ENCODE data around the gene PAPPA2. TPM values are rescaled to one million over a fixed set of nuclear protein-coding genes. Genes with fewer than 3 reads are reported as not detected.

The PAPPA2 gene
- total RNA-seq, 1 experiment from 2014 or later, result 0.03 TPM

DNA sequence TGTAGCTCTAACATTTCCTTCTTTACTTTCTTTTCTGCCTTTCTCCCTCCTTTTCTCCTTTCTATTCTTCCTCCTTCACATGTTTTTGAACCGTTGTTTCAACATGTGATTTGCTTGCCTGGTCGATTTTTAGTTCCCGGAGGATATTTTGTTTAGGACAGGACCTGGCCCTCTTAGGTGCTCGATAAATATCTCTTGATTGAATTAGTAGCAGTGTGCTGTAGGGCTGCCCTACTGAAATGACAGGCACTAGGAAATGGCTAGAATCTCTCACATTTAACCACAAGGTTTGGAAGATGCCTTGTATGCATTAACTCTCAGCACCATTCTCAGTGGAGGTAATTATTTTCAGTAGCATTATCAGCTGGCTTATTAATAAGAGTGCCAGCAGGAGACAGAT lies 305.6 kb downstream of the PAPPA2 start:
- no peak for DNase-seq (ENCODE audit: low read depth, low spot score)
- ChIA-PET CTCF (no interaction called here), POLR2A (interaction anchor here (0.7 kb wide), 1 partner anchor 1479 kb away, joined by 4 read pairs; no protein-coding TSS in a partner anchor)
- Histone ChIP-seq H3K4me3 (ENCODE audit: low read depth in 2 of 2, low read length in 2 of 2) (no peak overlapping the region), H3K9me3 (ENCODE audit: control insufficient read depth, insufficient read depth, low read depth, low read length) (no peaks in the 10 kb centered on the region), H3K27me3 (ENCODE audit: control insufficient read depth, insufficient read depth, low read length) (no peaks in the 10 kb centered on the region), H3K36me3 (ENCODE audit: control insufficient read depth, insufficient read depth, low read length) (no peaks in the 10 kb centered on the region), H3K27ac (ENCODE audit: low read length) (no peak overlapping the region), H3K4me1 (ENCODE audit: control insufficient read depth, insufficient read depth, low read length) (no peaks in the 10 kb centered on the region)
- in situ Hi-C loops (cut with HindIII; ENCODE audit: low pct_unique_long_range_greater_than_20kb, low sequenced_read_pairs), result no loop called here
- BruUV-seq (replicated peaks), result no TSS peak
- ATAC-seq, result no peak
- TF ChIP-seq POLR2AphosphoS5 (IDR thresholded peaks at IDR 0.05; ENCODE audit: low read depth, low read length) (no peak), TCF7L2 (IDR thresholded peaks at IDR 0.05; ENCODE audit: low read depth, low read length) (no peak), SIN3A (IDR thresholded peaks at IDR 0.05; ENCODE audit: borderline replicate concordance, insufficient read depth, low read depth, low read length) (no peak), REST (IDR thresholded peaks at IDR 0.05; ENCODE audit: insufficient read depth in 1 of 2, low read depth in 2 of 2, low read length in 1 of 2) (no peak)
- TF ChIP-seq, protein P1, sequence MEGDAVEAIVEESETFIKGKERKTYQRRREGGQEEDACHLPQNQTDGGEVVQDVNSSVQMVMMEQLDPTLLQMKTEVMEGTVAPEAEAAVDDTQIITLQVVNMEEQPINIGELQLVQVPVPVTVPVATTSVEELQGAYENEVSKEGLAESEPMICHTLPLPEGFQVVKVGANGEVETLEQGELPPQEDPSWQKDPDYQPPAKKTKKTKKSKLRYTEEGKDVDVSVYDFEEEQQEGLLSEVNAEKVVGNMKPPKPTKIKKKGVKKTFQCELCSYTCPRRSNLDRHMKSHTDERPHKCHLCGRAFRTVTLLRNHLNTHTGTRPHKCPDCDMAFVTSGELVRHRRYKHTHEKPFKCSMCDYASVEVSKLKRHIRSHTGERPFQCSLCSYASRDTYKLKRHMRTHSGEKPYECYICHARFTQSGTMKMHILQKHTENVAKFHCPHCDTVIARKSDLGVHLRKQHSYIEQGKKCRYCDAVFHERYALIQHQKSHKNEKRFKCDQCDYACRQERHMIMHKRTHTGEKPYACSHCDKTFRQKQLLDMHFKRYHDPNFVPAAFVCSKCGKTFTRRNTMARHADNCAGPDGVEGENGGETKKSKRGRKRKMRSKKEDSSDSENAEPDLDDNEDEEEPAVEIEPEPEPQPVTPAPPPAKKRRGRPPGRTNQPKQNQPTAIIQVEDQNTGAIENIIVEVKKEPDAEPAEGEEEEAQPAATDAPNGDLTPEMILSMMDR (IDR thresholded peaks at IDR 0.05), result no peak
- intact Hi-C loops (cut with micrococcal nuclease; ENCODE audit: unreplicated experiment), result no loop called here

GRCh38 chr1:176770066-176770465 lies 307.1 kb downstream of the PAPPA2 start:
- Histone ChIP-seq H3K4me1 (ENCODE audit: control insufficient read depth, insufficient read depth, low read length) (no peaks in the 10 kb centered on the region), H3K9me3 (ENCODE audit: control insufficient read depth, insufficient read depth, low read depth, low read length) (no peaks in the 10 kb centered on the region), H3K27ac (ENCODE audit: low read length) (no peak overlapping the region), H3K4me3 (ENCODE audit: low read depth in 2 of 2, low read length in 2 of 2) (no peak overlapping the region), H3K36me3 (ENCODE audit: control insufficient read depth, insufficient read depth, low read length) (no peaks in the 10 kb centered on the region), H3K27me3 (ENCODE audit: control insufficient read depth, insufficient read depth, low read length) (no peaks in the 10 kb centered on the region)
- CTCF ChIA-PET, result no interaction called here
- in situ Hi-C loops (cut with HindIII; ENCODE audit: low pct_unique_long_range_greater_than_20kb, low sequenced_read_pairs), result no loop called here
- DNase-seq (ENCODE audit: low read depth, low spot score), result no peak
- TF ChIP-seq TCF7L2 (IDR thresholded peaks at IDR 0.05; ENCODE audit: low read depth, low read length) (no peak), SIN3A (IDR thresholded peaks at IDR 0.05; ENCODE audit: borderline replicate concordance, insufficient read depth, low read depth, low read length) (no peak), REST (IDR thresholded peaks at IDR 0.05; ENCODE audit: insufficient read depth in 1 of 2, low read depth in 2 of 2, low read length in 1 of 2) (no peak), POLR2AphosphoS5 (IDR thresholded peaks at IDR 0.05; ENCODE audit: low read depth, low read length) (no peak)
- TF ChIP-seq, protein P1 (IDR thresholded peaks at IDR 0.05), result no peak
- POLR2A ChIA-PET, result no interaction called here
- intact Hi-C loops (cut with micrococcal nuclease; ENCODE audit: unreplicated experiment), result no loop called here
- ATAC-seq, result no peak
- no TSS peak for BruUV-seq (replicated peaks)
